SU-DHL-6 (cell line): ENCODE results near the gene LMAN2L.

Experiments
- CTCF ChIP-seq: fragments of 200-600 bp; sonication (generic); IDR thresholded peaks from one replicate; pipeline ENCODE4 v1.5.1; 2017; ENCODE audit warnings: antibody characterized with exemption, mild to moderate bottlenecking, low read length, moderate library complexity; ENCODE audit not compliant: insufficient read depth, poor library complexity, severe bottlenecking
- EZH2phosphoT487 ChIP-seq: fragments of 200-600 bp; sonication (generic), shearing (Covaris generic); conservative IDR thresholded peaks from 2 replicates; pipeline ENCODE4 v1.6.1; 2018; ENCODE audit warnings: mild to moderate bottlenecking, antibody characterized with exemption, low read length, moderate library complexity, mixed read lengths

GRCh38 chr2:96697476-96697875 is 42.4 kb downstream of the LMAN2L start:
- TF ChIP-seq CTCF (no peak), EZH2phosphoT487 (no peak)
